ENCODE data around the gene DUSP16. TPM values are rescaled to one million over a fixed set of nuclear protein-coding genes. Genes with fewer than 3 reads are reported as not detected.

Gene DUSP16
- total and polyA plus RNA-seq, 2 of the 8 experiments (the other 6 are each of a cell fraction or from before 2014, with no cell fraction given), result 31.6 to 55.9 TPM

DNA sequence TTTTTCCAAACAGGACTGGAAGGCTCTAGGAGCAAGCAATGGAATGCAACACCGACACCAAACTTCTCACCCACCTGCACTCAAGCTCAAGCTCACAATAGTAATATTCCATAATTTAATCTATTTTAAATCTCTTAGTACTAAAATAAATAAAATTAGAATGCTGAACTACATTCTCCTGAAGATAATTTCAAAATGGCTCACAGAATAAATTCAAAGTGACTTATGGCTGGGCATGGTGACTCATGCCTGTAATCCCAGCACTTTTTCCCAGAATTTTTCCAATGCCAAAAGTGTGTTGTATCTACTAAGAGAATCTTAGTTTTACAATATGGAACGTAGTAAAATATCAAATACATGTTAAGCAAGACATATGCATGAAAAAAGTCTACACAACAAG is 31.5 kb downstream of the DUSP16 start (continued):
- TF ChIP-seq SAP30 (IDR thresholded peaks at IDR 0.05; ENCODE audit: insufficient read depth, insufficient replicate concordance, low read length) (no peak), RXRA (IDR thresholded peaks at IDR 0.05; ENCODE audit: insufficient read depth, low read depth, low read length) (no peak), JUND (IDR thresholded peaks at IDR 0.05; ENCODE audit: low read length) (no peak), RFX5 (IDR thresholded peaks at IDR 0.05; ENCODE audit: borderline replicate concordance, low read depth, low read length) (no peak), GTF2F1 (IDR thresholded peaks at IDR 0.05; ENCODE audit: borderline replicate concordance, low read depth, low read length) (no peak)
